ENCODE results near the gene ZNF646.
A peak's percentile ranks its signal among the peaks of the same experiment; 100 is the strongest.

The ZNF646 gene

DNA sequence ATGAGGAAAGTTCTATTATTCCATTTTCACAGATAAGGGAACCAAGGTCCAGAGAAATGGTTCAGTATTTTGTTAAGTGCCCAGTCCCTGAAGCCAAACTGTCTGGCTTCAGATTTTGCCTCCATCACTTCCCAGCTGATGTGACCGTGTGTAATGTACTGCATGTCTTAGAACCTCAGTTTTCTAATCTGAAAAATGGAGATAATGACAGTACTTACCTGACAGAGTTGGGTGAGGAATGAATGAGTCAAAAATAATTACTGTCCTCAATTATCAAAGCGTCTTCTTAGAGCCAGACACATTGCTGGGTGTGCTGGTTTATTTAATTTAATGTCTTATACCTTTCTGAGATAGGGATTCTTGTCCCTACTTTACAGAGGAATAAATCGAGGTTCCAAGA, 6.9 kb upstream of the ZNF646 start:
- no peak overlapping the region for H3K9ac ChIP-seq (ENCODE audit: low read length)
- no peak overlapping the region for H3K27ac ChIP-seq (ENCODE audit: low read depth, low read length)
- peaks cover 19% of the 10 kb centered on the region for H3K4me1 ChIP-seq (ENCODE audit: insufficient read depth, low read length)
- no peak overlapping the region for H3K4me3 ChIP-seq (ENCODE audit: low read depth in 1 of 2, low read length in 2 of 2)
- H3K9me3 ChIP-seq (ENCODE audit: low read length): no peaks in the 10 kb centered on the region
- H3K27me3 ChIP-seq (ENCODE audit: control insufficient read depth in 1 of 2, insufficient read depth in 2 of 2, low read length in 2 of 2): no peaks in the 10 kb centered on the region
- H3K36me3 ChIP-seq (ENCODE audit: insufficient read depth, low read length): no peaks in the 10 kb centered on the region

GRCh38 chr16:31071861-31072260, 2.4 kb upstream of the ZNF646 start:
- no peak overlapping the region for H3K27ac ChIP-seq (ENCODE audit: low read depth, low read length)
- peaks cover 7% of the 10 kb centered on the region for H3K36me3 ChIP-seq (ENCODE audit: insufficient read depth, low read length)
- no peaks in the 10 kb centered on the region for H3K9me3 ChIP-seq (ENCODE audit: low read length)
- H3K4me3 ChIP-seq (ENCODE audit: low read depth in 1 of 2, low read length in 2 of 2): peak overlapping the region in 1 of 2 donors; percentile 100
- H3K27me3 ChIP-seq (ENCODE audit: control insufficient read depth in 1 of 2, insufficient read depth in 2 of 2, low read length in 2 of 2): no peaks in the 10 kb centered on the region
- H3K9ac ChIP-seq (ENCODE audit: low read length): peak overlapping the region; percentile 47
- H3K4me1 ChIP-seq (ENCODE audit: insufficient read depth, low read length): peaks cover 19% of the 10 kb centered on the region

GRCh38 chr16:31072540-31073141, 1.6 kb upstream of the ZNF646 start:
- no peaks in the 10 kb centered on the region for H3K27me3 ChIP-seq (ENCODE audit: control insufficient read depth in 1 of 2, insufficient read depth in 2 of 2, low read length in 2 of 2)
- peaks cover 15% of the 10 kb centered on the region for H3K36me3 ChIP-seq (ENCODE audit: insufficient read depth, low read length)
- peaks cover 19% of the 10 kb centered on the region for H3K4me1 ChIP-seq (ENCODE audit: insufficient read depth, low read length)
- H3K4me3 ChIP-seq (ENCODE audit: low read depth in 1 of 2, low read length in 2 of 2): peak overlapping the region; percentile 66 to 100
- H3K27ac ChIP-seq (ENCODE audit: low read depth, low read length): peak overlapping the region; percentile 96
- no peaks in the 10 kb centered on the region for H3K9me3 ChIP-seq (ENCODE audit: low read length)
- H3K9ac ChIP-seq (ENCODE audit: low read length): peak overlapping the region; percentile 47

DNA sequence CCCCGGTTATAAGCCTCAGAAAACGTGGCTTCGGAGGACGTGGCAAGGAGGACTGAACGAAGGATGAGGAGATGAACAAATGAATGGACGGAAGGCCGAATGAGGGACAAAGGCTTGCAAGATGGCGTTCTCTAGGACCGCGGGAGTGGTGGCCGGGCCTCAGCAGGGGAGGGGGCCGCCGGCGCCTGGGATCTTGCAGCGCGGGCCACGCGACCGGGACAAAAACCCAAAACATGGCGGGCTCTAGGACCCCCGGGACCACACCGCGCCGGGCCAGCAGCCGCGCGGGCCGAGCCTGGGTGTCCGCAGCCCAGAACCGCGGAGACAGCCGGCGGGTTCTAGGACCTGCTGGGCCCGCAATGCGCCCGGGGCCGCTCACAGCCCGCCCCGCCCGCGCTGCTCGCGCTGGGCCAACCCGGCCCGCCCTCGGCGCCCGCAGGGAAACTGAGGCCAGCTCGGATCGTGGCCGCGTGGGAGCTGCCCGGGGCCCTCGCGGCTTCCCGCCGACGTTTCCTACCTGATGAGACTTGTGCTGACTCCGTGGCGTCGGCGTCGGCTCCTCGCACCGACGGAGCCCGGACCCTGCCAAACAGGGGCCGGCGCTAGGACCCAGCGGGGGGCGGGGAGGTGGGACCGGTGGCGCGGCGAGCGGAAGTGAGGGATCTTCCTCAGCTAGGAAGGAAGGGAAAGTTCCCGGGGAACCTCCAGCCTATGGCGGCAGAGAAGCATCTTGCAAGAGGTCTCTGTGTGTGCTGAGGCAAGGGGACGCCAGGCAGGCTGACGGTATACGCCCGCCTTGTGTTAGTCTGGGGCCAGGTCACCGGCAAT, 866 bp upstream of the ZNF646 start:
- Histone ChIP-seq H3K4me1 (ENCODE audit: insufficient read depth, low read length) (peaks cover 19% of the 10 kb centered on the region), H3K36me3 (ENCODE audit: insufficient read depth, low read length) (peaks cover 22% of the 10 kb centered on the region), H3K27me3 (ENCODE audit: control insufficient read depth in 1 of 2, insufficient read depth in 2 of 2, low read length in 2 of 2) (no peaks in the 10 kb centered on the region), H3K9me3 (ENCODE audit: low read length) (no peaks in the 10 kb centered on the region), H3K9ac (ENCODE audit: low read length) (peak overlapping the region; percentile 89), H3K27ac (ENCODE audit: low read depth, low read length) (peak overlapping the region; percentile 96), H3K4me3 (ENCODE audit: low read depth in 1 of 2, low read length in 2 of 2) (peak overlapping the region; percentile 66 to 100)

DNA sequence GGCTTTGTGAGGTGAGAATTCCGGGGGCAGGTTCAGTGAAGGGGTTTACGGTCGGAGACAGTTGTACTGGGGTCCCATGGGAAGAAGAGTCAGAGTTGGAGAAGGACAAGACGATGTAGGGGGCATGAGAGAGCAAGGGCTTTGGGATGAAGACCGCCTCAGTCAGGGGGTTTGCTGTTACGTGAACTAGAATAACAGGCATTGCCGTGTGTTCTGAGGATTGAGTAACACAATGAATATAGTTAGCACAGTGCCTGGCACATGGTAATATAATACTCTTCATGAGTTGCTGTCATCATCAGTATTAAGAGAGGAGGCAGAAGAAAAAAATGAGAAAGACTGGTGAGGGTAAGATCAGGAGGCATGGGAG, 577 bp downstream of the ZNF646 start:
- peak overlapping the region; percentile 66 to 100 for H3K4me3 ChIP-seq (ENCODE audit: low read depth in 1 of 2, low read length in 2 of 2)
- peaks cover 36% of the 10 kb centered on the region for H3K36me3 ChIP-seq (ENCODE audit: insufficient read depth, low read length)
- H3K27ac ChIP-seq (ENCODE audit: low read depth, low read length): peak overlapping the region; percentile 96
- peaks cover 19% of the 10 kb centered on the region for H3K4me1 ChIP-seq (ENCODE audit: insufficient read depth, low read length)
- H3K9ac ChIP-seq (ENCODE audit: low read length): peak overlapping the region; percentile 89
- no peaks in the 10 kb centered on the region for H3K9me3 ChIP-seq (ENCODE audit: low read length)
- H3K27me3 ChIP-seq (ENCODE audit: control insufficient read depth in 1 of 2, insufficient read depth in 2 of 2, low read length in 2 of 2): no peaks in the 10 kb centered on the region

GRCh38 chr16:31076319-31076718, 2.1 kb downstream of the ZNF646 start:
- H3K27me3 ChIP-seq (ENCODE audit: control insufficient read depth in 1 of 2, insufficient read depth in 2 of 2, low read length in 2 of 2): no peaks in the 10 kb centered on the region
- H3K4me3 ChIP-seq (ENCODE audit: low read depth in 1 of 2, low read length in 2 of 2): no peak overlapping the region
- peaks cover 51% of the 10 kb centered on the region for H3K36me3 ChIP-seq (ENCODE audit: insufficient read depth, low read length)
- H3K9me3 ChIP-seq (ENCODE audit: low read length): no peaks in the 10 kb centered on the region
- no peak overlapping the region for H3K27ac ChIP-seq (ENCODE audit: low read depth, low read length)
- no peak overlapping the region for H3K9ac ChIP-seq (ENCODE audit: low read length)
- H3K4me1 ChIP-seq (ENCODE audit: insufficient read depth, low read length): peaks cover 19% of the 10 kb centered on the region

- no peaks in the 10 kb centered on the region for H3K9me3 ChIP-seq (ENCODE audit: low read length)
- H3K4me1 ChIP-seq (ENCODE audit: insufficient read depth, low read length): peaks cover 15% of the 10 kb centered on the region
- H3K27me3 ChIP-seq (ENCODE audit: control insufficient read depth in 1 of 2, insufficient read depth in 2 of 2, low read length in 2 of 2): no peaks in the 10 kb centered on the region
- H3K27ac ChIP-seq (ENCODE audit: low read depth, low read length): no peak overlapping the region
- peaks cover 56% of the 10 kb centered on the region for H3K36me3 ChIP-seq (ENCODE audit: insufficient read depth, low read length)
- no peak overlapping the region for H3K9ac ChIP-seq (ENCODE audit: low read length)
- no peak overlapping the region for H3K4me3 ChIP-seq (ENCODE audit: low read depth in 1 of 2, low read length in 2 of 2)
Observed at GRCh38 chr16:31077024-31077423, 2.8 kb downstream of the ZNF646 start.

GRCh38 chr16:31077592-31078396, 3.6 kb downstream of the ZNF646 start:
- Histone ChIP-seq H3K9ac (ENCODE audit: low read length) (no peak overlapping the region), H3K9me3 (ENCODE audit: low read length) (no peaks in the 10 kb centered on the region), H3K4me3 (ENCODE audit: low read depth in 1 of 2, low read length in 2 of 2) (no peak overlapping the region), H3K27me3 (ENCODE audit: control insufficient read depth in 1 of 2, insufficient read depth in 2 of 2, low read length in 2 of 2) (no peaks in the 10 kb centered on the region), H3K4me1 (ENCODE audit: insufficient read depth, low read length) (peaks cover 7% of the 10 kb centered on the region), H3K36me3 (ENCODE audit: insufficient read depth, low read length) (peaks cover 56% of the 10 kb centered on the region), H3K27ac (ENCODE audit: low read depth, low read length) (no peak overlapping the region)

DNA sequence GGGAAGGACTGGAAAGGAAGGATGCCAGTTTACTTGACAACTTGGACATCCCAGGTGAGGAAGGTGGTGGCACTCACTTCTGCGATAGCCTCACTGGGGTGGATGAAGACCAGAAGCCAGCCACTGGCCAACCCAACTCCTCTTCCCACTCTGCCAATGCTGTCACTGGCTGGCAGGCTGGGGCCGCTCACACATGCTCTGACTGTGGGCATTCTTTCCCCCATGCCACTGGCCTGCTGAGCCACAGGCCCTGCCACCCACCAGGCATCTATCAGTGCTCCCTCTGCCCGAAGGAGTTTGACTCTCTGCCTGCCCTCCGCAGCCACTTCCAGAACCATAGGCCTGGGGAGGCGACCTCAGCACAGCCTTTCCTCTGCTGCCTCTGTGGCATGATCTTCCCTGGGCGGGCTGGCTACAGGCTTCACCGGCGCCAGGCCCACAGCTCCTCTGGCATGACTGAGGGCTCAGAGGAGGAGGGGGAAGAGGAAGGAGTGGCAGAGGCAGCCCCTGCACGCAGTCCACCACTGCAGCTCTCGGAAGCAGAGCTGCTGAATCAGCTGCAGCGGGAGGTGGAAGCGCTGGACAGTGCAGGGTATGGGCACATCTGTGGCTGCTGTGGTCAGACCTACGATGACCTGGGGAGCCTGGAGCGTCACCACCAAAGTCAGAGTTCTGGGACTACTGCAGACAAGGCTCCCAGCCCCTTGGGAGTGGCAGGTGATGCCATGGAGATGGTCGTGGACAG, 4.5 kb downstream of the ZNF646 start:
- Histone ChIP-seq H3K27me3 (ENCODE audit: control insufficient read depth in 1 of 2, insufficient read depth in 2 of 2, low read length in 2 of 2) (no peaks in the 10 kb centered on the region), H3K36me3 (ENCODE audit: insufficient read depth, low read length) (peaks cover 61% of the 10 kb centered on the region), H3K27ac (ENCODE audit: low read depth, low read length) (no peak overlapping the region), H3K4me1 (ENCODE audit: insufficient read depth, low read length) (peaks cover 7% of the 10 kb centered on the region), H3K4me3 (ENCODE audit: low read depth in 1 of 2, low read length in 2 of 2) (no peak overlapping the region), H3K9me3 (ENCODE audit: low read length) (no peaks in the 10 kb centered on the region), H3K9ac (ENCODE audit: low read length) (no peak overlapping the region)

GRCh38 chr16:31079342-31079944, 5.2 kb downstream of the ZNF646 start:
- no peaks in the 10 kb centered on the region for H3K27me3 ChIP-seq (ENCODE audit: control insufficient read depth in 1 of 2, insufficient read depth in 2 of 2, low read length in 2 of 2)
- H3K9me3 ChIP-seq (ENCODE audit: low read length): no peaks in the 10 kb centered on the region
- no peak overlapping the region for H3K9ac ChIP-seq (ENCODE audit: low read length)
- H3K4me1 ChIP-seq (ENCODE audit: insufficient read depth, low read length): peaks cover 7% of the 10 kb centered on the region
- no peak overlapping the region for H3K27ac ChIP-seq (ENCODE audit: low read depth, low read length)
- no peak overlapping the region for H3K4me3 ChIP-seq (ENCODE audit: low read depth in 1 of 2, low read length in 2 of 2)
- peaks cover 67% of the 10 kb centered on the region for H3K36me3 ChIP-seq (ENCODE audit: insufficient read depth, low read length)

Measured in muscle layer of colon (tissue), 2 donors.